ENCODE results near the gene POLR2L.

Gene POLR2L

DNA sequence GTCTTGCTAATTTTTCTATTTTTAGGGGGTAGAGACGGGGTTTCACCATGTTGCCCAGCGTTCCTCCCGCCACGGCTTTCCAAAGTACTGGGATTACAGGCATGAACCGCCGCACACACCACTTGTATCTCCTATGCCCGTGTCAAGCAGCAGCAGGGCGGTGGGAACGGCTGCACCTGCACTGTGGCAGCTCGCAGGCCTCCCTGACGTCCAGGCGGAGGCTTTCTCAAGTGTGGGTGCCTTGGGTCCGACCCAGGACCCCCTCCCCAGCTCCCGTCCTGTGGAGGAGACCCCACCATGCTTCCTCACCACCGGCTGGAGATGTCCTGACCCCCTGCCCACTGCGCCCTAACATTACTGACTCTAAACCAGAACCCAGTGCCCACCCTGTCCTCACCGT is 26.1 kb upstream of the POLR2L start:
- no peak for DNase-seq

- no peak for DNase-seq
Observed at GRCh38 chr11:867856-868358, 25.6 kb upstream of the POLR2L start.

- no peak for DNase-seq
Observed at GRCh38 chr11:866481-866880, 24.2 kb upstream of the POLR2L start.

- DNase-seq: no peak
Observed at GRCh38 chr11:865462-866430, 23.4 kb upstream of the POLR2L start.

DNA sequence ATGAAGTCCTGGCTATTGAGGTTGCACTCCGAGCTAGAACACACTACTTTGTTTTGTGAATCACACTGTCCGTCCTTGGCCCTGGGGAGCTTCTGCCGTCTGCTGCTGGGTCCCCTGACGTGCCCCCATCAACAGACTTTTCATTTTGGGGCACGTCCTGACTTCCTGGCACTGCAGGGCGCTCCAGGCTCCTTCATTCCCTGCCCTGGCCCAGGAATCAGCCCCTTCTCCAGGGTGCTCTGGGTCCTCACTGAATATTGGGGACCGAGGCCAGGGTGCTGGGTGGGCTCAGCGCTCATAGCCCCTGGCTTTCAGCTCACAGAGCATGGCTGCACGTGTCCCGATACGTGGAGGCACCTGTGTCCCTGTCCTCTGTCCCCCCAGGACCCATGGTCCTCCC is 22.6 kb upstream of the POLR2L start:
- DNase-seq: no peak

- DNase-seq: no peak
Observed at GRCh38 chr11:863910-864827, 21.8 kb upstream of the POLR2L start.

DNA sequence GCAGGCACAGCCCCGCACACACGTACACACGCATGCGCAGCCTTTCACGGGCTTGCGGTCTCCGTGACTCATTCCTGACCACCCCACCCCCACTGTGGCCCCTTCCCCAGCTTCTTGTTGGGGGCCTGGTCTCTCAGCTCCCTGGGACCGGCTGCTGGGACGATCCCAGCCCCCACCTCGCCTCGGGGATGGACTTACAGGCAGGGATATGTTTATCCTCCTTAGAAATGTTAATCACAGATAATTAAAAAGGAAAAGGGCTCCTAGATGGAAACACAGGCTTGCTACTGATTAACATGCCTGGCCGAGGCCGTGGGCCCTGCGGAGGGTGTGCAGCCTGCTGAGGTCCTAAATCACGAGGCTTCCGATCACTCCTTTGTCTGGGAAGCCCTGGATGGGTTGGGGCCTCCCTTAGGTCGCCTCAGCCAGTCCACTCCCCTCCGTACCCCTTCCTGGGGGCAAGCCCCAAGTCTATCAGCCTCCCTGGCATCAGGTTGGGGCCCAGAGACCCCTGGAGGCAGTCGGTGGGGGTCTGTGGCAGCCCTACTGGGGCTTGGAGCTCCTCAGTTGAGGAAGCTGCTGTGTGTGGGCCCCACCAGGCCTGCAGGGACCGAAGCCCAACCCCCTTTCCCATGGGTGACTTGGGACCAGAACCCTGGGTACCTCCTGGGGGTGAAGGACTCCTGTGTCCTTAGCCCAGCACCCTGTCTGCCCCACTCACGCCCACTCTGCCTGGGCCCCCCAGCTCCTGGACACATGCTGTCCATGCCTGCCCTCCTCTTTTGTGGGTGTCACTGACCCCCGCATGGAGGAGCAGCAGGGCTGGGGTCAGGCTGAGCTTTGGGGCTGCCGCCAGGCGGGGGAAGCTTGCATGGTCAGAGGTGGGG is 20.9 kb upstream of the POLR2L start:
- DNase-seq: no peak

DNA sequence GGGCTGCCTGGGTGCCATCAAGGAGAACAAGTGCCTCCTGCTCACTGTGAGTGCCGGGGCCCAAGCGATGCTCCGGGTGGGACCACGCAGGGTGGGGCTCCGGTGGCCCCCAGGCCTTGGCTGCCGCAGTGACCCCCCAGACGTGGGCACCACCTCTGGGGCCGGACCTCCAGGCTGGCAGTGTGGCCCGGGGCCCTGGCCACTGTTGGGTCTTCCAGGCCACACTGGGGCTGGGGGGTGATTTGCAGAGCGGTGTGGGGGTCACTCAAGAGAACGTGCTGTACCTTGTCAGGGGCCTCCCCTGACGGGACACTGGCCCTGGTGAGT is 20.3 kb upstream of the POLR2L start:
- DNase-seq: no peak

DNA sequence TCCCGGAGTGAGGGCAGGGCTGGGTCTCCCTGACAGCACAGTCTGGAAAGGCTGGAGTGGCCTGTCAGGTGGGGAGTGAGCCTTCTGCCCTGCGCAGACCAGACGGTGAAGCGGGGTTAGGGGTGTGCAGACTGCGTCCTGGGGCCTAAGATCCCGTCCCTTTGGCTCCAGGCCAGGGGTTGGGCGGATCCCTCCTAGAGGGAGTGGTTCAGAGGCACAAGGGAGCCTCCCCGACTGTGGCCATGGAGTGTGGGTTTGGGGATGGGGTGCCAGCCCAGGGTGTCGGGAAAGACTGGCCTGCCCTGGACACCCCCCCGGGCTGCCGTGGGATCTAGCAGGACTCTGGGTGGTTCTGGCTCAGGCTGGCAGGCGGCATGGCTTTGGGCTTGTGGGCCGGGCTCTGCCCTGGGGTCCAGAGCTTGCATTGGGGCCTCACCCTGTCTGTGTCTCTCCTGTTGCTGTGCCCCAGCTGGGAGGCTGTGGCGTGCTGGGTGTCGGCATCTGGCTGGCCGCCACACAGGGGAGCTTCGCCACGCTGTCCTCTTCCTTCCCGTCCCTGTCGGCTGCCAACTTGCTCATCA is 19.8 kb upstream of the POLR2L start:
- no peak for DNase-seq

DNA sequence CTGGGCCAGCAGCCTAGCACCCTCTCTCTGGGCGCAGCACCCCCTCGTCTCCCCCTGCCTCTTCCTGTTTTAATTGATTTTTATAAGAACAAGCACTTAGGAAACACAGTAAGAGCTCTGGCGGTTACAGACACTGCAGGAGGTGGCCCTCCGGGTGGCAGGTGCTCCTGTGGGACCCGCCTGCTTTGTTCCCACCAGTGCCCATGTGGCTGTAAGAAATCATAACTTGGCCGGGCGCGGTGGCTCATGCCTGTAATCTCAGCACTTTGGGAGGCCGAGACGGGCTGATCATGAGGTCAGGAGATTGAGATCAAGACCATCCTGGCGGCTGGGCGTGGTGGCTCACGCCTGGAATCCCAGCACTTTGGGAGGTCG is 18.8 kb upstream of the POLR2L start:
- DNase-seq: no peak

GRCh38 chr11:860234-861104 is 18.1 kb upstream of the POLR2L start:
- no peak for DNase-seq

- DNase-seq: no peak
Observed at GRCh38 chr11:859394-860131, 17.2 kb upstream of the POLR2L start.

DNA sequence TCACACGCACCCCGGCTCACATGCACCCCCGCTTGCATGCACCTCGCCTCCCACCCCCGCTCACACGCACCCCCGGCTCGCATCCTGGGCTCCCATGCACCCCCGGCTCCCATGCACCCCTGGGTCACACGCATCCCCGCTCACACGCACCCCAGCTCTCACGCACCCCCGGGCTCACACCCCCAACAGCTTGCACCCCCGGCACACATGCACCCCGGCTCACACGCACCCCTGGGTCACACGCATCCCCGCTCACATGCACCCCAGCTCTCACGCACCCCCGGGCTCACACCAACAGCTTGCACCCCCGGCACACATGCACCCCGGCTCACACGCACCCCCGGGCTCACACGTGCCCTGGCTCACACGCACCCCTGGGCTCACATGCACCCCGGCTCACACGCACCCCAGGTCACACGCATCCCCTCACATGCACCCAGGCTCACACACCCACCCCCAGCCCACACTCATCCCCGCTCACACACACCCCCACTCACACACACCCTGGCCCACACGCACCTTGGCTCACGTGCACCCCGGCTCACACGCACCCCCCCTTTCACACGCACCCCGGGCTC is 16.5 kb upstream of the POLR2L start:
- DNase-seq: no peak

GRCh38 chr11:858053-858761 is 15.9 kb upstream of the POLR2L start:
- DNase-seq: no peak

DNA sequence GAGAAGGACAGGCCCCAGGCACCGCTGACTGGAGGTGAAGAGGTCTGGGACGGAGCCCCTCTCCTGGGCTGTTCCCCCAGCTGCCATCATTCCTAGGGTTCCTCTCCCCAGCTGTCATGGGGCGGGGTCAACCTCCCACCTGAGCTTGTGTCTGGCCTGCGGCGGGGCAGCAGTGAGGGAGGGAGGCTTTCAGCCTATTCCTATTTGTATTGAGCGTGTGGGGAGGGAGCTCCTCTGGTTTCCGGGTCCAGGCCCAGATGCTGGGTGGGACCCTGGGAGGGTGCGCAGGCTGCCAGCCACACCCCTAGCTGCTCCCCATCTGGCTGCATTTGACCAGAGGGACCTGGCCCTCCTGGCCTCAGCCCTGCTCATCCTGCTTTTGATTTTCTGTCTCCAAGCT is 14.1 kb upstream of the POLR2L start:
- DNase-seq: no peak

- no peak for DNase-seq
Observed at GRCh38 chr11:855796-856195, 13.5 kb upstream of the POLR2L start.

DNA sequence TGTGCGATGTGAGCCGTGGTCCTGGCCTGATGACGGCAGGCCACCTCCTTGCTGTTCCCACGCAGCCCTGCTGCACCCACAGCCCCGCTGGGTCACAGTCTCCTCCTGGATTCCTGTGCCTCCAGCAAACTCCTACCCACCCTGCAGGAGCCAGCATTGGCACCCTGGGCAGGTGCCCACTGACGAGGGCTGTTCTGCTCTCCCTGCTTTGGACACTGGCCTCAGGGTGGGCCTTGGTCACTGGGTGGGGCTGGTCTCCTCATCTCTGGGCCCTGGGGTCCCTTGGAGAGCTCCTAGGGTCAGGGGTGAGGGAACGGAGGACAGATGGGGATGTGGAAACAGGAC is 13.0 kb upstream of the POLR2L start:
- DNase-seq: no peak

DNA sequence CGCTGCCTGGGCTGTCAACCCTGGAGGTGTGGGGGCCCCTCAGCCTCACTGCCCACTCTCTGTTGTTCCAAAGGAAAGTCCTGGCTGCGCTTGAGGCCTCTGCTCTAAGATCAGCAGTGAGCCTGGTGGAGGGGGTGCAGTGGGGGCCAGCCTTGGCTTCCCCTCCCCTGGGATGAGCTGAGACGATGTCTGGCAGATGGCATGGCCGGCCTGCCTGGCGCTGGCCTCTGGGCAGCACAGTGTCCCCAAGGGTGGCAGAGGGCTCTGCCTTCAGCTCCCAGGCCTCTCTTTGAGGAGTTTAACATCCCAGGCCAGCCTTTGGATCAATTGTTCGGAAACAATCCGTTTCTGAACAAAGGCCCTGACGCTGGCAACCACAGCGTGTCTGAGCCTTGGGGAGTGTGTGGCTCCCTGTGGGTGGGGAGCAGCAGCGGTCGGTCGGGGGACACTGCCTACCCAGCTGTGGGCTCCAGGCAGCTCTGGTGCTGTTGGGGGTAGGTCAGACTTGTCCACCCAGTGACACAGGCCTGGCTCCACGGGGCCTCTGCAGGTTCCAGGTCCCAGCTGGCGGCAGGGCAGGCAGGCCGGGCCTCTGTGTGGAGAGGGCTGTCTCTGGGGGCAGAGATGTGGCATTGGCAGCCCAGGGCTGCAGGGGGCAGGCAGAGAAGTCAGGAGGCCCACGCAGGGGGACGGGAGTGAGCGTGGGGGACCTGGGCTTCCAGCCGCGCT is 12.4 kb upstream of the POLR2L start:
- no peak for DNase-seq

All from activated CD4-positive, alpha-beta T cell treated with anti-CD3 and anti-CD28 coated beads, Interleukin-2, Interleukin-6, amounts not matched to agents 100 ng/mL and 50 ng/mL, durations not matched to agents 16 hours and 8 hours (primary cell).